ENCODE results near the gene VPS52. TPM values are rescaled to one million over a fixed set of nuclear protein-coding genes. Genes with fewer than 3 reads are reported as not detected.
A peak's percentile ranks its signal among the peaks of the same experiment; 100 is the strongest.

VPS52 gene
- total and polyA plus RNA-seq, 5 donors: 31.1 to 39.1 (median 34.6) TPM

- no peak overlapping the region for H3K4me3 ChIP-seq (ENCODE audit: low read length)
- H3K4me1 ChIP-seq (ENCODE audit: control insufficient read depth, insufficient read depth, low read length): peaks cover 17% of the 10 kb centered on the region
- peak overlapping the region; percentile 12 for H3K27ac ChIP-seq (ENCODE audit: low read length)
- 89% methylated on average over 17 of the region's 17 CpGs for WGBS
- H3K27me3 ChIP-seq (ENCODE audit: control insufficient read depth, insufficient read depth): no peaks in the 10 kb centered on the region
- DNase-seq (peak in 1 of 3 donors; percentile 57), ATAC-seq (no peak)
- intact Hi-C loops (cut with DNase I): loop anchor here in 1 of 4 donors (2.0 kb wide), 1 partner anchor 17 kb away; the partner anchor contains the start of gene RGL2
- no peaks in the 10 kb centered on the region for H3K9me3 ChIP-seq (ENCODE audit: control insufficient read depth, low read length)
These were observed 44.3 kb upstream of the VPS52 start for GRCh38 chr6:33315793-33316602.

GRCh38 chr6:33314943-33315792 lies 43.5 kb upstream of the VPS52 start:
- H3K4me1 ChIP-seq (ENCODE audit: control insufficient read depth, insufficient read depth, low read length): peaks cover 16% of the 10 kb centered on the region
- H3K27me3 ChIP-seq (ENCODE audit: control insufficient read depth, insufficient read depth): no peaks in the 10 kb centered on the region
- peak overlapping the region; percentile 96 for H3K27ac ChIP-seq (ENCODE audit: low read length)
- peak; percentile 1 to 8 for ATAC-seq
- peak overlapping the region; percentile 84 for H3K4me3 ChIP-seq (ENCODE audit: low read length)
- intact Hi-C loops (cut with DNase I): loop anchor here in 1 of 4 donors (2.0 kb wide), 1 partner anchor 16 kb away; the partner anchor contains the start of gene RGL2
- DNase-seq: peak; percentile 71 to 83 (median 82)
- H3K9me3 ChIP-seq (ENCODE audit: control insufficient read depth, low read length): no peaks in the 10 kb centered on the region
- WGBS: 35% methylated on average over 47 of the region's 47 CpGs

GRCh38 chr6:33314515-33314942 lies 42.9 kb upstream of the VPS52 start:
- peak; percentile 39 to 66 for ATAC-seq
- 1% methylated on average over 10 of the region's 10 CpGs for WGBS

GRCh38 chr6:33313709-33314514 lies 42.2 kb upstream of the VPS52 start, which contains the start of gene TAPBP:
TSS of gene TAPBP (minus strand) at chr6:33314078. CDS start at chr6:33314041, 37 bp downstream.
- peak within 1 kb of the TSS; percentile 96 for H3K27ac ChIP-seq (ENCODE audit: low read length)
- H3K4me1 ChIP-seq (ENCODE audit: control insufficient read depth, insufficient read depth, low read length): peaks cover 12% of the 10 kb centered on the region
- under 1% methylated on average over 47 of the region's 47 CpGs for WGBS
- DNase-seq (peak; percentile 59 to 81 (median 81)), ATAC-seq (peak; percentile 8 to 21)
- no peaks in the 10 kb centered on the region for H3K27me3 ChIP-seq (ENCODE audit: control insufficient read depth, insufficient read depth)
- intact Hi-C loops (cut with DNase I): loop anchor here in 1 of 4 donors (2.0 kb wide), 1 partner anchor 15 kb away; the partner anchor contains the start of gene RGL2
- H3K4me3 ChIP-seq (ENCODE audit: low read length): peak within 1 kb of the TSS; percentile 84
- no peaks in the 10 kb centered on the region for H3K9me3 ChIP-seq (ENCODE audit: control insufficient read depth, low read length)

More at GRCh38 chr6:33314515-33314942, 42.9 kb upstream of the VPS52 start:
- Histone ChIP-seq H3K27ac (ENCODE audit: low read length) (peak overlapping the region; percentile 96), H3K27me3 (ENCODE audit: control insufficient read depth, insufficient read depth) (no peaks in the 10 kb centered on the region), H3K9me3 (ENCODE audit: control insufficient read depth, low read length) (no peaks in the 10 kb centered on the region), H3K4me1 (ENCODE audit: control insufficient read depth, insufficient read depth, low read length) (peaks cover 12% of the 10 kb centered on the region), H3K4me3 (ENCODE audit: low read length) (peak overlapping the region; percentile 84)
- peak; percentile 73 to 82 (median 79) for DNase-seq
- intact Hi-C loops (cut with DNase I): loop anchor here in 1 of 4 donors (2.0 kb wide), 1 partner anchor 16 kb away; the partner anchor contains the start of gene RGL2

DNA sequence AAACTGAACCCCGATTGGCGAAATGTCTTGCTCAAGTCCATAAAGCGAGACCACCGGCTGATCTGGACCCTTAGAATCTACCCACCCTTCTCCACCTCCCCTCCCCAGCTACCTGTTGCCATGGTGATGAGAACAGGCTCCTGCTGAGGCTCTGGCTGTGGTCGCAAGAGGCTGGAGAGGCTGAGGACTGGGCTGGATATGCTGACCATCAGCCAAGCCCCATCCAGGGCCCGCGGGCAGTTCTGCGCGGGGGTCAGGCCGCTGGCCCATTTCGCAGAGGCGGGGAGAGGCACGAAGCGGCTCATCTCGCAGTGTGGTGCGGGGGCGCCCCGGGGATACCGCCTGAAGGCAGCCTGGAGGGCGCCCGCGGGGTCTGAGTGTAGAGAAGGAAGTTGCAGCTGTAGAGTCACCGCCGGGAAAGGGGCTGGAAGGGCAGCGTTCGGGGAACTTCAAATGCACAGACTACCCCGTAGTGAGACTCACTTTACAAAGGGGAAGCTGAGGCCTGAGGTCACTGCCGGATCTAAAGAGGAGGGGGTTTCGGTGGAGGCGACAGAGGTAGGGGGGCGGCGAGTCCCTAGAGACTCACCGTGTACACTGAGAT lies 41.5 kb upstream of the VPS52 start:
- Histone ChIP-seq H3K4me3 (ENCODE audit: low read length) (peak overlapping the region; percentile 84), H3K27me3 (ENCODE audit: control insufficient read depth, insufficient read depth) (no peaks in the 10 kb centered on the region), H3K9me3 (ENCODE audit: control insufficient read depth, low read length) (no peaks in the 10 kb centered on the region), H3K4me1 (ENCODE audit: control insufficient read depth, insufficient read depth, low read length) (peaks cover 12% of the 10 kb centered on the region), H3K27ac (ENCODE audit: low read length) (peak overlapping the region; percentile 96)
- intact Hi-C loops (cut with DNase I): no loop called here
- under 1% methylated on average over 33 of the region's 33 CpGs for whole genome bisulfite sequencing
- peak; percentile 54 to 83 (median 82) for DNase-seq
- peak; percentile 1 to 2 for ATAC-seq

DNA sequence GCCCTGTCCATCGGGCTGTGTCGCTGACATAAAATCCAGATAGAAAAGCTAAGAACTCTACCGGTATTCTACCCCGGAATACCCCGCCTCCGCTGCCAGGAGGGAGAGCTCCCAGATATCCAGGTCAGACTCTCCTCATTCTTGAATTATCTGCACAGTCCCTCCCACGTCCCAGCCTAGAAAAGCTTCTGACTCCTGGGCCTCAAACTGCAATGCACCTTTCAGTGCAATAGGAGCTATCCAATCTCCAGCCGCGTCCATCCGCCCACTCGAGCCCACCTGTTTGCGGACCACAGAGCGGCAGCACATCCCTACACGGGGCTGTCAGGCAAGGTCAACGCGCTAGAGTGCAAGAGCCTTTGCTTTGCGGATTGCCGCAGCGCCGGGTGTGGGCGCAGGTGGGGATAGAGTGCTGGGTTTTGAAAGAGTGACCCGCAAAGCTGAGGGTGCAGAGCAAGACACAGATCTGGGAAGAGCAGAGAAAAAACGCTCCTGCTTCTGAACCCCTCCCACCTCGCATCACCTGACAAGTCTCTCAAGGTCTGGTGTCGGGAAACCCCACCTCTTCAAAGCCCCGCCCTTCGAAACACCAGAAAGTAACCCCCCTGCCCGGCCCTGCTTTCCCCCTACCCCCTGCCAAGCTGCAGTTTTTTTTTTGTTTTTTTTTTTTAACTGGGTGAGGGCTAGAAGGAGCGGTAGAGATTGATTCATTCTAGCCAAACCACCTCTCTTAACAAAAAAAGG lies 40.9 kb upstream of the VPS52 start:
- WGBS: 7% methylated on average over 29 of the region's 29 CpGs

GRCh38 chr6:33306356-33306755 lies 34.7 kb upstream of the VPS52 start:
- ATAC-seq (no peak), DNase-seq (no peak)
- WGBS: 84% methylated on average over 4 of the region's 4 CpGs
- Histone ChIP-seq H3K4me1 (ENCODE audit: control insufficient read depth, insufficient read depth, low read length) (no peaks in the 10 kb centered on the region), H3K9me3 (ENCODE audit: control insufficient read depth, low read length) (no peaks in the 10 kb centered on the region), H3K27ac (ENCODE audit: low read length) (no peak overlapping the region), H3K27me3 (ENCODE audit: control insufficient read depth, insufficient read depth) (no peaks in the 10 kb centered on the region), H3K4me3 (ENCODE audit: low read length) (no peak overlapping the region)
- intact Hi-C loops (cut with DNase I): no loop called here

More for the DNA sequence above, 40.9 kb upstream of the VPS52 start:
- Histone ChIP-seq H3K9me3 (ENCODE audit: control insufficient read depth, low read length) (no peaks in the 10 kb centered on the region), H3K27ac (ENCODE audit: low read length) (no peak overlapping the region), H3K27me3 (ENCODE audit: control insufficient read depth, insufficient read depth) (no peaks in the 10 kb centered on the region), H3K4me3 (ENCODE audit: low read length) (peak overlapping the region; percentile 84), H3K4me1 (ENCODE audit: control insufficient read depth, insufficient read depth, low read length) (peaks cover 12% of the 10 kb centered on the region)
- DNase-seq (peak; percentile 62 to 80 (median 74)), ATAC-seq (peak; percentile 5 to 7)
- intact Hi-C loops (cut with DNase I): no loop called here

GRCh38 chr6:33305052-33305451 lies 33.4 kb upstream of the VPS52 start:
- 81% methylated on average over 8 of the region's 8 CpGs for WGBS
- no peak overlapping the region for H3K4me3 ChIP-seq (ENCODE audit: low read length)
- intact Hi-C loops (cut with DNase I): no loop called here
- H3K27ac ChIP-seq (ENCODE audit: low read length): no peak overlapping the region
- DNase-seq (no peak), ATAC-seq (no peak)
- H3K27me3 ChIP-seq (ENCODE audit: control insufficient read depth, insufficient read depth): no peaks in the 10 kb centered on the region
- H3K4me1 ChIP-seq (ENCODE audit: control insufficient read depth, insufficient read depth, low read length): no peaks in the 10 kb centered on the region
- no peaks in the 10 kb centered on the region for H3K9me3 ChIP-seq (ENCODE audit: control insufficient read depth, low read length)

DNA sequence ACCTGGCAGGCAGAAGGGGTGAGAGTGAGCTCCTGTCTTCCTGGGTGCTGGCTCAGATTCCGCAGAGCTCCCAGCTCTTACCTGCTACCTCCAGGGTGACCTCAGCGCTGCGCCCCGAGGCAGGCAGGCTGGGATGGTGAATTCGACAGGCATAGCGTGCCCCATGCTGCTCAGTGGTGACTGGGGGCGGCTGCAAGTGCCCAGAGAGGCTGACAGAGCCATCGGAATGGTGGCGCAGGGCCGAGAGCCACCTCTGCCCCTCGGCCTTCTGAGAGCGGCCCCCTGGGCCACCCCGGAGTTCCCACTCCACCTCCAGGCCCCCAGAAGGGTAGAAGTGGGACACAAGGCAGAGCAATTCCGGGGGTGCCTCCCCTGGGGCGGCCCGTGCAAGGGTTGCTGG lies 32.5 kb upstream of the VPS52 start:
- WGBS: 87% methylated on average over 16 of the region's 16 CpGs
- no peak for ATAC-seq
- Histone ChIP-seq H3K4me3 (ENCODE audit: low read length) (no peak overlapping the region), H3K27me3 (ENCODE audit: control insufficient read depth, insufficient read depth) (no peaks in the 10 kb centered on the region), H3K9me3 (ENCODE audit: control insufficient read depth, low read length) (no peaks in the 10 kb centered on the region), H3K4me1 (ENCODE audit: control insufficient read depth, insufficient read depth, low read length) (no peaks in the 10 kb centered on the region), H3K27ac (ENCODE audit: low read length) (no peak overlapping the region)
- intact Hi-C loops (cut with DNase I): no loop called here
- DNase-seq: peak in 1 of 3 donors; percentile 59
